ENCODE measurements around the gene TAAR1.
"Not testable (repeated sequence)": the region's sequence is repeated elsewhere in the genome, so short reads cannot be mapped to it uniquely, and the experiment has no call there.

TAAR1 gene

GRCh38 chr6:132659082-132659481 lies at the start of gene TAAR1:
Gene TAAR1, minus strand, starts transcription at chr6:132659182. Its CDS starts 13,179 bp downstream, at chr6:132646003.
- no peak for DNase-seq (ENCODE audit: low spot score)

GRCh38 chr6:132708771-132709170 lies 49.8 kb upstream of the TAAR1 start:
- no peak for DNase-seq (ENCODE audit: low spot score)

GRCh38 chr6:132708002-132708401 lies 49.0 kb upstream of the TAAR1 start:
- DNase-seq (ENCODE audit: low spot score): no peak

- not testable (repeated sequence) for DNase-seq (ENCODE audit: low spot score)
These were observed 47.8 kb upstream of the TAAR1 start for GRCh38 chr6:132706756-132707155.

- no peak for DNase-seq (ENCODE audit: low spot score)
These were observed 45.0 kb upstream of the TAAR1 start for GRCh38 chr6:132703936-132704335.

GRCh38 chr6:132698608-132699007 lies 39.6 kb upstream of the TAAR1 start:
- DNase-seq (ENCODE audit: low spot score): no peak

GRCh38 chr6:132695773-132696172 lies 36.8 kb upstream of the TAAR1 start:
- no peak for DNase-seq (ENCODE audit: low spot score)

GRCh38 chr6:132693478-132693877 lies 34.5 kb upstream of the TAAR1 start:
- no peak for DNase-seq (ENCODE audit: low spot score)

GRCh38 chr6:132690678-132691077 lies 31.7 kb upstream of the TAAR1 start:
- DNase-seq (ENCODE audit: low spot score): no peak

- no peak for DNase-seq (ENCODE audit: low spot score)
These were observed 28.3 kb upstream of the TAAR1 start for GRCh38 chr6:132687306-132687705.

GRCh38 chr6:132686531-132686930 lies 27.5 kb upstream of the TAAR1 start:
- no peak for DNase-seq (ENCODE audit: low spot score)

- DNase-seq (ENCODE audit: low spot score): no peak
These were observed 26.0 kb upstream of the TAAR1 start for GRCh38 chr6:132685009-132685408.

GRCh38 chr6:132684272-132684671 lies 25.3 kb upstream of the TAAR1 start:
- DNase-seq (ENCODE audit: low spot score): no peak

- no peak for DNase-seq (ENCODE audit: low spot score)
These were observed 24.6 kb upstream of the TAAR1 start for GRCh38 chr6:132683543-132683942.

GRCh38 chr6:132679094-132679493 lies 20.1 kb upstream of the TAAR1 start:
- not testable (repeated sequence) for DNase-seq (ENCODE audit: low spot score)

GRCh38 chr6:132675749-132676148 lies 16.8 kb upstream of the TAAR1 start:
- no peak for DNase-seq (ENCODE audit: low spot score)

- peak; percentile 14 for DNase-seq (ENCODE audit: low spot score)
These were observed 16.0 kb upstream of the TAAR1 start for GRCh38 chr6:132675002-132675401.

GRCh38 chr6:132673376-132674094 lies 14.6 kb upstream of the TAAR1 start:
- no peak for DNase-seq (ENCODE audit: low spot score)

- DNase-seq (ENCODE audit: low spot score): no peak
These were observed 12.3 kb upstream of the TAAR1 start for GRCh38 chr6:132671295-132671694.

GRCh38 chr6:132669690-132670291 lies 10.8 kb upstream of the TAAR1 start:
- DNase-seq (ENCODE audit: low spot score): peak; percentile 25

- DNase-seq (ENCODE audit: low spot score): peak; percentile 17
These were observed 7.1 kb upstream of the TAAR1 start for GRCh38 chr6:132666118-132666517.

- no peak for DNase-seq (ENCODE audit: low spot score)
These were observed 5.5 kb upstream of the TAAR1 start for GRCh38 chr6:132664309-132665034.

- no peak for DNase-seq (ENCODE audit: low spot score)
These were observed 4.7 kb upstream of the TAAR1 start for GRCh38 chr6:132663661-132664060.

Measured in iPS-NIHi11 (cell line).